ENCODE results near the gene UGT2A3. TPM values are rescaled to one million over a fixed set of nuclear protein-coding genes. Genes with fewer than 3 reads are reported as not detected.
"Not testable (repeated sequence)": the region's sequence is repeated elsewhere in the genome, so short reads cannot be mapped to it uniquely, and the experiment has no call there.

The UGT2A3 gene
- total and polyA plus RNA-seq, 5 experiments from 2014 or later = not detected

DNA sequence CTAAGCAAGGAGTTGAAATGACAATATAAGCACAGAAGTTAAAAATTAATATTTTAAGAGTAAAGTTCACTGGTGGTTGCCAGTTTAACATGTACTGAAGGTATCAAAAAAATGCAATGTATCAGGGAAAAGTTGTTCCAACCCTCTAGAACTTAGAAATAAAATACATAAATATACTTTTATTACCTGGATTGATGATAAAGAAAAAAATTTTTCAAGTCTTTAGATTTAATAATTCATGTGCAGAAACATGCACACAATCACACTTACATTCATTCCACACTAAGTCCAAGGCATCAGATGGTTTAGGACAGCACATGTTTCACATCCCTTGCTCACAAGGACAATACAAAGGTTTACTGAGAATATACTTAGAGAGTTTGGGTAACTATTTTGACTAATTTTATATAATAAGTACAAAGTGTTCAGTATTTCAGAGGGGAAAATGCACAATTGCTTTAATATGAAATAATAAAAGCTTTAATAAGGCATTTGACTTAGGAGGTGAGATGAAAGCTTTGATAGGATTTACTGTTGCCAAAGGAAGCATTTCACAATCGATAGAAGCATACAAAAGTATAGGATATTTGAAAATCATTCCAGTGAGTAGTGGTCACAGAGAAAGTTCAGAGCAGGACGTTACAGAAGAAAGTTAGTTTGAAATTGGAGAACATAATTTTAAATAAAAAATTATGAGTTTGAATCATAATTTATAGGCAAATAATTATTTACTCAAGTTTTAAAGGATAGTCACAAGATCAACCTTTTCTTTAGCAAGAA is 392 bp upstream of the UGT2A3 start:
- DNase-seq (no peak), ATAC-seq (no peak)
- no peak overlapping the region for H3K27ac Mint-ChIP-seq
- no peaks in the 10 kb centered on the region for H3K36me3 Mint-ChIP-seq
- H3K4me3 Mint-ChIP-seq = no peak overlapping the region
- no peaks in the 10 kb centered on the region for H3K4me1 Mint-ChIP-seq
- POLR2A ChIA-PET = no interaction called here
- no peaks in the 10 kb centered on the region for H3K27me3 Mint-ChIP-seq
- H3K9me3 Mint-ChIP-seq = peaks cover 0 to 2% (median 0%) of the 10 kb centered on the region in 9 donors

DNA sequence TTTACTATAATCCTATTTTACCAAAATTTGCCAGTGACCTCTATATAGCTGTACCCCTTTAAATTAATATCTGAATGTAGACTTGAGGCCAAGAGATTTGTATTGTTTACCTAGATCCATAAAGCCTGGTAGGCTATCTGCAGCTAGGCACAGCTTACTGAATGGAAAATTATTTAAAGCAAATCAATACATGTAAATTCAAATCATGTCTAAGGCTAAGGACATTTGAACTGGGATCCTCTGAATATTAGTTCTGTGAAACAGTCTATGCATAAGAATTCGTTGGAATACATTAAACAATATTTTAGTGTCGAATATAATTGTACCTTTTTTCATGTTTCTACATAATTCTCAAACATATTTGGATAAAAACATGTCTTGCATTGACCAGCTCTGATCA is 1.6 kb downstream of the UGT2A3 start:
- no peak overlapping the region for H3K27ac Mint-ChIP-seq
- POLR2A ChIA-PET = no interaction called here
- no peaks in the 10 kb centered on the region for H3K4me1 Mint-ChIP-seq
- H3K27me3 Mint-ChIP-seq = no peaks in the 10 kb centered on the region
- H3K36me3 Mint-ChIP-seq = no peaks in the 10 kb centered on the region
- DNase-seq = no peak
- H3K4me3 Mint-ChIP-seq = no peak overlapping the region
- no peak for ATAC-seq
- H3K9me3 Mint-ChIP-seq = peaks cover 0 to 3% (median 0%) of the 10 kb centered on the region in 9 donors

DNA sequence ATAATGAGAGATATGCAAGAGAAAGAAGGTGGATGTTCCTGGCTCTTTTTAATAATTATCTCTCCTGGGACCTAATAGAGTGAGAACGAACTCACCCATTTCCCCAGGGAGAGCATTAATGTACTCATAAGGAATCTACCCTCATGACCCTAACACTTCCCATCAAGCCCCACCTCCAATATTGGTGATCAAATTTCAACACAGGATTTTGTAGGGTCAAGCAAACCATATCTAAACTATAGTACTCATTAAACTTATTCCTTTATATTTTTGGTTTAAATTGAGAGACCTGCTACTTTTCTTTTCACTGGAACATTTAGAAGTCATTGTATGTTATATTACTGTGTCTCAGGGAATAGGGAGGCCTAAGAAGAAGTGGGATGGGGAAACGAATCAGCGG is 2.6 kb downstream of the UGT2A3 start:
- POLR2A ChIA-PET = no interaction called here
- H3K4me3 Mint-ChIP-seq = no peak overlapping the region
- ATAC-seq = no peak
- H3K36me3 Mint-ChIP-seq = no peaks in the 10 kb centered on the region
- no peak overlapping the region for H3K27ac Mint-ChIP-seq
- H3K9me3 Mint-ChIP-seq = peaks cover 0 to 3% (median 0%) of the 10 kb centered on the region in 9 donors
- no peaks in the 10 kb centered on the region for H3K27me3 Mint-ChIP-seq
- no peak for DNase-seq
- H3K4me1 Mint-ChIP-seq = no peaks in the 10 kb centered on the region

DNA sequence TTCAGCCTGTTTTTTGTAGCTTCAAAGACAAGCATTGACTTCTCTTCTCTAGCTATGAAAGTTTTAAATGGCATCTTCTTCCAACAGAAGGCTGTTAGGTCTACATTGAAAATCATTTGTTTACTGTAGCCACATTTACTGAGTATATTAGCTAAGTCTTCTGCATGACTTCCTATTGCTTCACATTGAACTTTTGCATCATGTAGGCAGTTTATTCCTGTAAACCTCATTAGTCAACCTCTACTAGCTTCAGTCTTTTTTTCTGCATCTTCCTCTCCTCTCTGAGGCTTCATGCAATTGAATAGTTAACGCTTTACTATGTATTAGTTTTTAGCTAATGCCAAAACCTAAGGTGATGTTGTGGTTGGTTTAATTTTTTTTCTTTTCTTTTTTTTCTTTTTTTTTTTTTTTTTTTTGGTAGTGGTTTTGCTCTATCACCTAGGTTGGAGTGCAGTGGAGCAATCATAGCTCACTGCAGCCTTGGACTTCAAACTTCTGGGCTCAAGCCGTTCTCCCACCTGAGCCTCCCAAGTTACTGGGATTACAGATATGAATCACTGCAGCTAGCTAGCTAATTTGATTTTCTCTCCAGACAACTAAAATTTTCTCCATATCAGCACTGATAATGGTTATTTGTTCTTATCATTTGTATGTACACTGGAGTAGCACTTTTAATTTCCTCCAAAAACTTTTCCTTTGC is 3.4 kb downstream of the UGT2A3 start:
- Mint-ChIP-seq H3K36me3 (no peaks in the 10 kb centered on the region), H3K9me3 (peaks cover 0 to 2% (median 0%) of the 10 kb centered on the region in 9 donors), H3K27me3 (no peaks in the 10 kb centered on the region), H3K4me3 (no peak overlapping the region), H3K27ac (no peak overlapping the region), H3K4me1 (no peaks in the 10 kb centered on the region)
- DNase-seq = no peak
- ATAC-seq = no peak
- POLR2A ChIA-PET = no interaction called here

DNA sequence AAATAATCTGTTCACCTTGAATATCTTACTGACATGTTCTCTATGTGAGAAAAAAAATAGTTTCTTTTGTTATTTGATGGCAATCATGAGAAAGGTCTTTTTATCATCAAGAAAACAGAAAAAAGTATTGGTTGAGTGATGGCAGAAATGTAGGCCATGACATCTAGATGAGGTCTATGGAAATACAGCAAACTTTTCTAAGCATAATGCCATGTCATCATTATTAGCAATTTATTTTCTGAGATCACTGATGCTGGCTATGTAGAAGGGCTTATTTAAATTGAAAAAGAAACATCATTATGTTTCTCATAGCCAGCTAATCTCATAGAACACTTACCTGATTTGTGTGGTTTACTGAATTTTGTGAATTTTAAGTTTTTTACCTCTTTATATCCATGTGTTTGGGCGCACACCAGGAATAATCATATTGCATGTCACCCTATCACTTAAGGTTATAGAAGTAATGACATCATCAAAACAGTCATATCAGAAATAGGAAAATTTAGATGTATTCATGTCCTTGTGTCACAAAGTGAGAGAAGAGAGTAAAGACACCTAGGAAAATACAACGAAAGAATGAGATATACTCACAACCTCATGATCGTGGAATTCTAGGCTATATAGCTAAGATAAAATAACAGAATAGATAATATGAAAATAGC is 22.4 kb downstream of the UGT2A3 start:
- POLR2A ChIA-PET = no interaction called here
- Mint-ChIP-seq H3K27me3 (no peaks in the 10 kb centered on the region), H3K4me3 (no peak overlapping the region), H3K36me3 (peaks cover 0 to 5% (median 0%) of the 10 kb centered on the region in 3 donors), H3K9me3 (peaks cover 0 to 22% (median 11%) of the 10 kb centered on the region in 9 donors), H3K4me1 (no peaks in the 10 kb centered on the region), H3K27ac (no peak overlapping the region)
- DNase-seq = no peak
- ATAC-seq = no peak

DNA sequence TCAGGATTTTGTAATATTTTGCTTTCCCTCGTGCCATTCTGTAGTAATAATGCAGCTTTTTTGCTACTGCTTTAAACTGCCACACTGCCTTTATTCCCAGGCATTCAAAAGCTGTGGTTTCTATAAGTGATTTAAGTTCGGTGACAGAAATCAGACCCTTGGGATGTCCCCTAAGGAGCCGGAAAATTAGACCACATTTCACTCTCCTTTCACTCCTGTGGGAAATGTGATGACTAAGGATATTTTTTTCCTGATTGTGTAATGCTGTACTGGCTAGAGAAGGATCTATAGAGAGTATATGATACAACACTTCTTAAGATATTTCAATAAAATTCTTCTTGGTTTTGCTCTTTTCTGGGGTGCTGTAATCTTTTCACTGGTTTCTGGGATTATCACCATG is 24.4 kb downstream of the UGT2A3 start:
- no peak overlapping the region for H3K4me3 Mint-ChIP-seq
- H3K27ac Mint-ChIP-seq = no peak overlapping the region
- no peaks in the 10 kb centered on the region for H3K4me1 Mint-ChIP-seq
- peaks cover 0 to 27% (median 11%) of the 10 kb centered on the region in 9 donors for H3K9me3 Mint-ChIP-seq
- DNase-seq (no peak), ATAC-seq (no peak)
- no peaks in the 10 kb centered on the region for H3K27me3 Mint-ChIP-seq
- peaks cover 0 to 9% (median 0%) of the 10 kb centered on the region in 3 donors for H3K36me3 Mint-ChIP-seq
- POLR2A ChIA-PET = no interaction called here

DNA sequence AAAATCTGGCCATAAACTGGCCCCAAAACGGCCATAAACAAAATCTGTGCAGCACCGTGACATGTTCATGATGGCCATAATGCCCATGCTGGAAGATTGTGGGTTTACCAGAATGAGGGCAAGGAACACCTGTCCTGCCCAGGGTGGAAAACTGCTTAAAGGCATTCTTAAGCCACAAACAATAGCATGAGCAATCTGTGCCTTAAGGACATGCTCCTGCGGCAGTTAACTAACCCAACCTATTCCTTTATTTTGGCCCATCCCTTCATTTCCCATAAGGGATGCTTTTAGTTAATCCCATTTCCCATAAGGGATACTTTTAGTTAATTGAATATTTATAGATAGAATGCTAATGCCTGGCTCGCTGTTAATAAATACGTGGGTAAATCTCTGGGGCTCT is 29.4 kb downstream of the UGT2A3 start:
- POLR2A ChIA-PET, H3K27ac Mint-ChIP-seq, H3K4me3 Mint-ChIP-seq, DNase-seq, H3K36me3 Mint-ChIP-seq, H3K4me1 Mint-ChIP-seq, ATAC-seq, H3K27me3 Mint-ChIP-seq: not testable (repeated sequence)
- H3K9me3 Mint-ChIP-seq = peaks cover 0 to 26% (median 11%) of the 10 kb centered on the region in 9 donors

DNA sequence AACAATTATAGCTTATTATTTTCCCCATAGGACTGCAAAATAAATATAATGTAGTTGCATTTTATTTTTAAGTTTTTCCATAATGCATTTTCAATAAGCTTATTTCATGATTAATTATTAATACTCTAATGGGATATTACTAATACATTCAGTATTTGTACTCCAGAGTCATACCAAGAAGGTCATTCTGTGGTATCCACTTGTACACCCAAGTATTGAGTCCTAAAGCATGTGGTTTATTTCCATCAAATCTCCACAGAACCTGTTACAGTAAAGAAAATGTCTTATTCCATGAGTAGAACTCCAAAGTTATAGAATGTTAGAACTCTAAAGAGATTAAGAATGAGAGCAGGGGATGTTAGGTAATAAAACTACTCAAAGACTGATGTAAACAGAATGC is 30.6 kb downstream of the UGT2A3 start:
- Mint-ChIP-seq H3K36me3 (peaks cover 0 to 4% (median 0%) of the 10 kb centered on the region in 3 donors), H3K9me3 (peaks cover 0 to 20% (median 10%) of the 10 kb centered on the region in 9 donors), H3K4me1 (no peaks in the 10 kb centered on the region), H3K4me3 (no peak overlapping the region), H3K27ac (no peak overlapping the region), H3K27me3 (no peaks in the 10 kb centered on the region)
- no peak for ATAC-seq
- POLR2A ChIA-PET = no interaction called here
- no peak for DNase-seq

DNA sequence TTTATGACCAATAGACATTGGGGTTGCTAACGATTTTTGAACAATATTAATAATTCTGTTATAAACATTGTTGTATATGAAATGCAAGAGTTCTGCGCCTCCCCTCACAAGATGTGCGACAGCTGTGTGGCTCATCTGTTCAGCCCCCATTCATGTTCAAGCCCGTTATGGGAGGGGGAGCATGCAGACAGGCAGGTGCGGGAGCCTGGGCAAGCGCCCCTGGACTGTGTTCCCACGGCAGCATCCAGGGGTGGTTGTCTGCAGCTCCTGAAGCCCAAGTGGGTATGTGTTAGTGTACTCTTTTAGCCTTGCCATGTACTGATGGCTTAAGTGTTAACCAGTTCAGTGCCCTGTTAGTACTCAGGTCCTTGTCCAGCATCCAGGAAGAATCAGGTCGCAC is 34.6 kb downstream of the UGT2A3 start:
- Mint-ChIP-seq H3K4me1 (no peaks in the 10 kb centered on the region), H3K4me3 (no peak overlapping the region), H3K9me3 (peaks cover 0 to 8% (median 2%) of the 10 kb centered on the region in 9 donors), H3K36me3 (no peaks in the 10 kb centered on the region), H3K27ac (no peak overlapping the region), H3K27me3 (peaks cover 0 to 5% (median 0%) of the 10 kb centered on the region in 5 donors)
- POLR2A ChIA-PET = no interaction called here
- DNase-seq (no peak), ATAC-seq (no peak)

DNA sequence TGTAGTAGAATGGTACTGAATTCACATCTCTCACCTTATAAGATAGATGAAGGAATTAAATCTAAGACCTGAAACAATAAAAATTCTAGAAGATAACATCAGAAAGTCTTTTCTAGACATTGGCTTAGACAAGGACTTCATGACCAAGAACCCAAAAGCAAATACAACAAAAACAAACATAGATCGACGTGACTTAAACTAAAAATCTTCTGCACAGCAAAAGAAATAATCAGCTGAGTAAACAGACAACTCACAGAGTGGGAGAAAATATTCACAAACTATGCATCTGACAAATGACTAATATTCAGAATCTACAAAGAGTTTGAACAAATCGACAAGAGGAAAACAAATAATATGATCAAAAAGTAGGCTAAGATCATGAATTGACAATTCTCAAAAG is 38.8 kb downstream of the UGT2A3 start:
- no peak for ATAC-seq
- Mint-ChIP-seq H3K27ac (no peak overlapping the region), H3K36me3 (no peaks in the 10 kb centered on the region), H3K27me3 (peaks cover 0 to 5% (median 0%) of the 10 kb centered on the region in 5 donors), H3K4me1 (no peaks in the 10 kb centered on the region), H3K9me3 (peaks cover 0 to 8% (median 0%) of the 10 kb centered on the region in 9 donors), H3K4me3 (no peak overlapping the region)
- POLR2A ChIA-PET = no interaction called here
- DNase-seq = no peak

DNA sequence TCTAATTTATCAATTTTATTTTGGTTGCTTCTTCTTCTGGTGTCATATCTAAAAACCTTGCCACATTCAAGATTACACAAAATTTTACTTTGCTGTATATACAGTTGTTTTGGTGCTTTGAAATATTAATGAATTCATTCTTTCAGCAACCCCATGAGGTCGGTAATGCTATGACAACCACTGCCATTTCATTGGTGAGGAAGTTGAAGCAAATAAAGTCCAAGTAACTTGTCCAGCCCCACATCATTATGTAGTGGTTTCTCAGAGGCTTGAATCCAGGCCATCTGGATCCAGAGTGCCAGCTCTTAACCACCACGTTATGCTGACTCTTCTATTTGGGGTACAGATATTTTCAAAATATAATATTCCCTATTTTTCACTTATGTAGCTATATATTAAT is 42.2 kb downstream of the UGT2A3 start:
- no peak overlapping the region for H3K4me3 Mint-ChIP-seq
- no peak for ATAC-seq
- peaks cover 0 to 8% (median 0%) of the 10 kb centered on the region in 9 donors for H3K9me3 Mint-ChIP-seq
- H3K4me1 Mint-ChIP-seq = no peaks in the 10 kb centered on the region
- no peaks in the 10 kb centered on the region for H3K36me3 Mint-ChIP-seq
- POLR2A ChIA-PET = no interaction called here
- H3K27me3 Mint-ChIP-seq = peaks cover 0 to 22% (median 5%) of the 10 kb centered on the region in 5 donors
- no peak for DNase-seq
- no peak overlapping the region for H3K27ac Mint-ChIP-seq

DNA sequence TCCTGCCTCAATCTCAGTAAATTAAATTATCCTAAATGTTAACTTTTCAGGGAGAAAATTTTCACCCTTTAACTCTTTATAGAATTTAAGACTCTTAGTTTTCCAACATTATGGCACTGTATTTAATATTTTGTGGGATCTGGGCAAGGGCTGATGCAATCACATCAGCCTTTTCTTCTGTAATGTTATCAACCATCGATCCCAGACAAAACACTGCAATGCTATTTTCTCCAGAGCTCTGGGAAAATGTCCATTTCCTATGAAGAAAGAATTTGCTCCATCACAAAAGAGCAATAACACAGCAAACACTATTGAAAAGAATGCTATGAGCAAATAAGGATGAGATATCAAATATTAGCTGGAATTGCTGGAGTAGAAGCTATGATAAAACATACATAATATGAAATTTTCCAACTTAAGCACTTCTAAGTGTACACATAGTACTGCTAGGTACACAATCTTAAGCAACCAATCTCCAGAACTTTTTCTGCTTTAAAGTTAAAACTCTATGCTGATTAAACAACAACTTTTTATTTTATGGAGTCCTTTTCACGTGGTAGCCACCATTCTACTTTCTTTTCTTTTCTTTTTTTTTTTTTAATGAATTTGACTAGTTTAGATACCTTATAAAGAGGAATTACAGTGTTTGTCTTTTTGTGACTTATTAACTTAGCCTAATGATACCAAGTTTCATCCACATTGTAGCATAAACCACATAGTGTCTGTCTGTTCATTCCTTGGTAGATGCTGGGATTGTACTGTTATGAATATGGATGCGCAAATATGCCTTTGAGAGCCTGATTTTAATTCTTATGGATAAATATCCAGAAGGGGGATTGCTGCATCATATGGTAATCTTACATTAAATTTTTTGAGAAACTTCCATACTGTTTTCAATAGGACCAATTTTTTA is 43.6 kb downstream of the UGT2A3 start:
- H3K4me1 Mint-ChIP-seq = no peaks in the 10 kb centered on the region
- peaks cover 0 to 22% (median 5%) of the 10 kb centered on the region in 5 donors for H3K27me3 Mint-ChIP-seq
- no peak for ATAC-seq
- DNase-seq = no peak
- H3K9me3 Mint-ChIP-seq = peaks cover 0 to 8% (median 0%) of the 10 kb centered on the region in 9 donors
- H3K27ac Mint-ChIP-seq = no peak overlapping the region
- no peak overlapping the region for H3K4me3 Mint-ChIP-seq
- no peaks in the 10 kb centered on the region for H3K36me3 Mint-ChIP-seq
- POLR2A ChIA-PET = no interaction called here
